Tibial nerve (tissue), 4 donors: ENCODE data around the gene B3GAT1.

Experiments used
- CTCF ChIP-seq, 5 experiments: fragments of 200-600 bp in 3 of 5; fragments of 450-650 bp in 2 of 5; sonication (generic) in 3 of 5; IDR thresholded peaks; one replicate each; pipeline ENCODE4 v1.5.1; 2016 to 2019; ENCODE audit warnings: antibody characterized with exemption in 5 of 5, mild to moderate bottlenecking in 3 of 5, moderate library complexity in 2 of 5
- EP300 ChIP-seq, 2 donors: sonication (generic); formaldehyde crosslinking; IDR thresholded peaks; one replicate each; pipeline ENCODE4 v1.6.1; 2017; ENCODE audit warnings: antibody characterized with exemption in 2 of 2, mild to moderate bottlenecking in 1 of 2
- POLR2A ChIP-seq, 2 donors: fragments of 450-650 bp; IDR thresholded peaks; one replicate each; pipeline ENCODE4 v1.6.1; 2017; ENCODE audit warnings: antibody characterized with exemption in 2 of 2, mild to moderate bottlenecking in 2 of 2, moderate library complexity in 2 of 2

- no peak for TF ChIP-seq CTCF (IDR thresholded peaks at IDR 0.05)
- no peak for TF ChIP-seq POLR2A (IDR thresholded peaks at IDR 0.05)
- peak in 1 of 2 donors; percentile 44 for TF ChIP-seq EP300 (IDR thresholded peaks at IDR 0.05)
Observed at GRCh38 chr11:134452026-134452837, 40.2 kb upstream of the B3GAT1 start.
